HEK293 (cell line): Measurements from ENCODE around the gene CCDC50.

Source experiments
- CTCF ChIP-seq: fragments of 450-650 bp; formaldehyde crosslinking; IDR thresholded peaks from 2 replicates; pipeline ENCODE4 v1.5.1; 2016; ENCODE audit warnings: missing biosample characterization, missing genetic modification characterization
- SALL2 ChIP-seq: fragments of 450-650 bp; formaldehyde crosslinking; IDR thresholded peaks from 2 replicates; pipeline ENCODE4 v1.5.0; 2017; ENCODE audit warnings: missing biosample characterization, mild to moderate bottlenecking, missing genetic modification characterization, borderline replicate concordance
- TCF7L2 ChIP-seq: IDR thresholded peaks from 2 replicates; pipeline ENCODE4 v1.6.1; 2011; ENCODE audit warnings: low read depth, mild to moderate bottlenecking, inconsistent platforms, low read length, moderate library complexity, borderline replicate concordance
- ZBTB20 ChIP-seq: fragments of 450-650 bp; formaldehyde crosslinking; IDR thresholded peaks from 2 replicates; pipeline ENCODE4 v1.5.1; 2016; ENCODE audit warnings: missing biosample characterization, missing genetic modification characterization
- ZFP37 ChIP-seq: fragments of 450-650 bp; formaldehyde crosslinking; IDR thresholded peaks from 2 replicates; pipeline ENCODE4 v1.5.1; 2016; ENCODE audit warnings: missing biosample characterization, missing genetic modification characterization
- ZIC2 ChIP-seq: fragments of 450-650 bp; formaldehyde crosslinking; IDR thresholded peaks from 2 replicates; pipeline ENCODE4 v1.5.1; 2016; ENCODE audit warnings: missing biosample characterization, missing genetic modification characterization
- ZNF10 ChIP-seq: fragments of 450-650 bp; formaldehyde crosslinking; IDR thresholded peaks from 2 replicates; pipeline ENCODE4 v1.5.1; 2017; ENCODE audit warnings: missing biosample characterization, missing genetic modification characterization
- ZNF184 ChIP-seq: fragments of 450-650 bp; IDR thresholded peaks from 2 replicates; pipeline ENCODE4 v1.5.1; 2018; ENCODE audit warnings: missing biosample characterization, mild to moderate bottlenecking, missing genetic modification characterization
- ZNF292 ChIP-seq: fragments of 450-650 bp; formaldehyde crosslinking; IDR thresholded peaks from 2 replicates; pipeline ENCODE4 v1.5.1; 2016; ENCODE audit warnings: low read depth, missing biosample characterization, missing genetic modification characterization, borderline replicate concordance
- ZNF560 ChIP-seq: fragments of 450-650 bp; formaldehyde crosslinking; IDR thresholded peaks from 2 replicates; pipeline ENCODE4 v1.5.1; 2017; ENCODE audit warnings: missing biosample characterization, missing genetic modification characterization, borderline replicate concordance
- ZNF660 ChIP-seq: fragments of 450-650 bp; IDR thresholded peaks from 2 replicates; pipeline ENCODE4 v1.5.1; 2018; ENCODE audit warnings: missing biosample characterization, mild to moderate bottlenecking, missing genetic modification characterization
- TF ChIP-seq, protein P1 (sequence below): fragments of 450-650 bp; IDR thresholded peaks from 2 replicates; pipeline ENCODE4 v1.5.1; 2018; ENCODE audit warnings: missing biosample characterization, mild to moderate bottlenecking, missing genetic modification characterization
- TF ChIP-seq, protein P2 (sequence below): fragments of 450-650 bp; formaldehyde crosslinking; IDR thresholded peaks from 2 replicates; pipeline ENCODE4 v1.5.1; 2016; ENCODE audit warnings: missing biosample characterization, missing genetic modification characterization

- TF ChIP-seq ZBTB20 (tag by site-specific recombination) (no peak), ZNF10 (tag by site-specific recombination) (no peak), ZNF184 (tag by site-specific recombination) (no peak), CTCF (no peak), TCF7L2 (no peak), ZNF560 (tag by site-specific recombination) (no peak), ZFP37 (tag by site-specific recombination) (no peak), ZNF292 (tag by site-specific recombination) (no peak), SALL2 (tag by site-specific recombination) (no peak), ZIC2 (tag by site-specific recombination) (no peak), ZNF660 (tag by site-specific recombination) (no peak)
- TF ChIP-seq, protein P1, sequence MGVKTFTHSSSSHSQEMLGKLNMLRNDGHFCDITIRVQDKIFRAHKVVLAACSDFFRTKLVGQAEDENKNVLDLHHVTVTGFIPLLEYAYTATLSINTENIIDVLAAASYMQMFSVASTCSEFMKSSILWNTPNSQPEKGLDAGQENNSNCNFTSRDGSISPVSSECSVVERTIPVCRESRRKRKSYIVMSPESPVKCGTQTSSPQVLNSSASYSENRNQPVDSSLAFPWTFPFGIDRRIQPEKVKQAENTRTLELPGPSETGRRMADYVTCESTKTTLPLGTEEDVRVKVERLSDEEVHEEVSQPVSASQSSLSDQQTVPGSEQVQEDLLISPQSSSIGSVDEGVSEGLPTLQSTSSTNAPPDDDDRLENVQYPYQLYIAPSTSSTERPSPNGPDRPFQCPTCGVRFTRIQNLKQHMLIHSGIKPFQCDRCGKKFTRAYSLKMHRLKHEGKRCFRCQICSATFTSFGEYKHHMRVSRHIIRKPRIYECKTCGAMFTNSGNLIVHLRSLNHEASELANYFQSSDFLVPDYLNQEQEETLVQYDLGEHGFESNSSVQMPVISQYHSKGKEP (tag by site-specific recombination) = no peak
- TF ChIP-seq, protein P2, sequence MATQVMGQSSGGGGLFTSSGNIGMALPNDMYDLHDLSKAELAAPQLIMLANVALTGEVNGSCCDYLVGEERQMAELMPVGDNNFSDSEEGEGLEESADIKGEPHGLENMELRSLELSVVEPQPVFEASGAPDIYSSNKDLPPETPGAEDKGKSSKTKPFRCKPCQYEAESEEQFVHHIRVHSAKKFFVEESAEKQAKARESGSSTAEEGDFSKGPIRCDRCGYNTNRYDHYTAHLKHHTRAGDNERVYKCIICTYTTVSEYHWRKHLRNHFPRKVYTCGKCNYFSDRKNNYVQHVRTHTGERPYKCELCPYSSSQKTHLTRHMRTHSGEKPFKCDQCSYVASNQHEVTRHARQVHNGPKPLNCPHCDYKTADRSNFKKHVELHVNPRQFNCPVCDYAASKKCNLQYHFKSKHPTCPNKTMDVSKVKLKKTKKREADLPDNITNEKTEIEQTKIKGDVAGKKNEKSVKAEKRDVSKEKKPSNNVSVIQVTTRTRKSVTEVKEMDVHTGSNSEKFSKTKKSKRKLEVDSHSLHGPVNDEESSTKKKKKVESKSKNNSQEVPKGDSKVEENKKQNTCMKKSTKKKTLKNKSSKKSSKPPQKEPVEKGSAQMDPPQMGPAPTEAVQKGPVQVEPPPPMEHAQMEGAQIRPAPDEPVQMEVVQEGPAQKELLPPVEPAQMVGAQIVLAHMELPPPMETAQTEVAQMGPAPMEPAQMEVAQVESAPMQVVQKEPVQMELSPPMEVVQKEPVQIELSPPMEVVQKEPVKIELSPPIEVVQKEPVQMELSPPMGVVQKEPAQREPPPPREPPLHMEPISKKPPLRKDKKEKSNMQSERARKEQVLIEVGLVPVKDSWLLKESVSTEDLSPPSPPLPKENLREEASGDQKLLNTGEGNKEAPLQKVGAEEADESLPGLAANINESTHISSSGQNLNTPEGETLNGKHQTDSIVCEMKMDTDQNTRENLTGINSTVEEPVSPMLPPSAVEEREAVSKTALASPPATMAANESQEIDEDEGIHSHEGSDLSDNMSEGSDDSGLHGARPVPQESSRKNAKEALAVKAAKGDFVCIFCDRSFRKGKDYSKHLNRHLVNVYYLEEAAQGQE (tag by site-specific recombination) = no peak
Measured at GRCh38 chr3:191434024-191434423, 104.8 kb downstream of the CCDC50 start.
